ENCODE data around the gene NRARP.
"Not testable (repeated sequence)": the region's sequence is repeated elsewhere in the genome, so short reads cannot be mapped to it uniquely, and the experiment has no call there.

The NRARP gene, protein sequence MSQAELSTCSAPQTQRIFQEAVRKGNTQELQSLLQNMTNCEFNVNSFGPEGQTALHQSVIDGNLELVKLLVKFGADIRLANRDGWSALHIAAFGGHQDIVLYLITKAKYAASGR

GRCh38 chr9:137302118-137302448 lies at the start of gene NRARP:
TSS of gene NRARP (minus strand) at chr9:137302271. CDS start at chr9:137301928, 343 bp downstream.
- peak; percentile 77 for DNase-seq

GRCh38 chr9:137350696-137351584 lies 48.9 kb upstream of the NRARP start:
- DNase-seq: no peak

GRCh38 chr9:137349471-137350033 lies 47.5 kb upstream of the NRARP start:
- DNase-seq: no peak

GRCh38 chr9:137348769-137349470 lies 46.8 kb upstream of the NRARP start:
- DNase-seq: no peak

DNA sequence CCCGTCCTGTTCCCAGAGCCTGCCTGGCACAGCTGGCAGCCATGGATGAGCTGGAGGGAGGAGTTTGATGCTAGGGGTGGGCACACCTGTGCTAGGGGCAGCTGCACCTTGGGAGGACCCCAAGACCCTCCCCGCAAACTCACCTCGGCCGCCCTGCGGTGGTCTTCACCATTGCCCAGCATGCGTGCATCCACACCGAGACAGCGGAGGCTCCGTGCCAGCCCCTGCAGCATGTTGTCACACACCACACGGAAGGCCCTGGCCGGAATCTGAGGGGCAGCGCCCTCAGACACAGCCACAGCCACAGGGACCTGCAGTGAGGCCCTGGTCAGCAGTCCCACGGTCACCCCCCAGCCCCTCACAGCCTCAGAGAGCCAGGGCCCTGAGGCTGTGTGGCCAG lies 45.9 kb upstream of the NRARP start:
- DNase-seq: no peak

- no peak for DNase-seq
Observed at GRCh38 chr9:137342482-137342881, 40.4 kb upstream of the NRARP start.

GRCh38 chr9:137341227-137341626 lies 39.2 kb upstream of the NRARP start:
- no peak for DNase-seq

- not testable (repeated sequence) for DNase-seq
Observed at GRCh38 chr9:137339908-137340462, 37.9 kb upstream of the NRARP start.

DNA sequence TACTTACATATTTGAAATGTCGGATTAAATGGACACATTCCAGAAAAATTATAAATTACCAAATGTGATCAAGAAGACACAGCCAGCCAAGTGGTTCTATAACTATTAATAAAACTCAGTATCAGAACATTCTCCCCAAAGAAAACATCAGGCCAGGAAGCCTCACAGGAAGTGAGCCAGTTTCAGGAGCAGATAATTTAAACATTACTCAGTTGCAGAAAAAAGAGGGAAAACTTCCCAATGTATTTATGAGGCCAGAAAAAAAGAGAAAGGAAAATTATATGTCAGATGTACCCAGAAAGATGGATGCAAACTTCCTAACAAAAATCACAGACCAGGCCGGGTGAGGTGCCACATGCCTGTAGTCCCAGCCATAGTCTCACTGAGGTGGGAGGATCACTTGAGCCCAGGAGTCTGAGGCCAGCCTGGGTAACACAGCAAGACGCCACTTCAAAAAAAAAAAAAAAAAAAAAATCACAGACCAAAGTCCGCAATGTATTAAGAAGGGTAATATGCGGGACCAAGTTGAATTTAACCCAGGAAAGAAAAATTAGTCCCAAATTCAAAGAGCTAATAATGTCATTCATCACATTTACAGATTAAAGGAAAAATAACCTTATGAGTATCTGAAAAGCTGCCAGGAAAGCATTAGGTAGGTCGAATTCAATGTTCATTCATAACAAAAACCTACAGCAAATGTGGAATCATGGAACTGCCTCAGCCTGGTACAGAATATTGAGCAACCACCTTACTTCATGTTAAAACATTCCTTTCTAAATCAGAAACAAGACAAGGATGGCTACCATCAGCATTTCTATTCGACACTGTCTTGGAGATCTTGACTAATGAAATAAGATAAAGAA lies 37.2 kb upstream of the NRARP start:
- DNase-seq: peak; percentile 32

DNA sequence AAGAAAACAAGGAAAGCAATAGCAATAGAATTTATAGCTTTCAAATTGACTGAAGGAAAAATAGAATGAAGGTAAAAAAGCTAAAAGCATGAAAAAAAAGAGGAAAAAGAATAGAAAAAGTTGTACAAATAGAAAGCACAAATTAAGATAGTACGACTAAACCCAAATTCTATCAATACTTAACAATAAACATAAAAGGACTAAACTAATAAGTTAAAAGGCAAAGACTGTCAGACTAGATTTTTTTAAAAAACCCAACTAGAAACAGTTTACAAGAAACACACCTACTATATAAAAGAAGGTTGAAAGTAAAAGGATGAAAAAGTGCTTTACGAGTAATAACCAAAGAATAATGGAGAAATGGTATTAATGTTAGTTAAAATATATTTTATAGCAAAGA lies 34.7 kb upstream of the NRARP start:
- no peak for DNase-seq

DNA sequence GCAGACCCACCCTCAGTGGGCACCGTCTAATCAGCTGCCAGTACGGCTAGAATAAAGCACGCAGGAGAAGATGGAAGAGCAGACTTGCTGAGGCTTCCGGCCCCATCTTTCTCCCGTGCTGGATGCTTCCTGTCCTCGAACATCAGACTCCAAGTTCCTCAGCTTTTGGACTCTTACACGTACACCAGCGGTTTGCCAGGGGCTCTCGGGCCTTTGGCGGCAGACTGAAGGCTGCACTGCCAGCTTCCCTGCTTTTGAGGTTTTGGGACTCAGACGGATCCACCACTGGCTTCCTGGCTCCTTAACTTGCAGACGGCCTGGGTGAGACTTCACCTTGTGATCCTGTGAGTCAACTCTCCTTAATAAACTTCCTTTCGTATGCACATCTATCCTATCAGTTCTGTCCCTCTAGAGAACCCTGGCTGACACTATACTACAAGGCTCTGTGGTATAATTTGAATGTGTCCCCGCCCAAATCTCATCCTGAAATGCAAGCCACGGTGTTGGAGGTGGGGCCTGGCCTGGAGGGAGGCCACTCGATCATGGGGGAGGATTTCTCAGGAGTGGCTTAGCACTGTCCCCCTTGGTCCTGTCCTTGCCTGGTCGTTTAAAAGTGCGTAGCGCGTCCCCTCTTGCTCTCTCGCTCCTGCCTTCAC lies 31.1 kb upstream of the NRARP start:
- no peak for DNase-seq

DNA sequence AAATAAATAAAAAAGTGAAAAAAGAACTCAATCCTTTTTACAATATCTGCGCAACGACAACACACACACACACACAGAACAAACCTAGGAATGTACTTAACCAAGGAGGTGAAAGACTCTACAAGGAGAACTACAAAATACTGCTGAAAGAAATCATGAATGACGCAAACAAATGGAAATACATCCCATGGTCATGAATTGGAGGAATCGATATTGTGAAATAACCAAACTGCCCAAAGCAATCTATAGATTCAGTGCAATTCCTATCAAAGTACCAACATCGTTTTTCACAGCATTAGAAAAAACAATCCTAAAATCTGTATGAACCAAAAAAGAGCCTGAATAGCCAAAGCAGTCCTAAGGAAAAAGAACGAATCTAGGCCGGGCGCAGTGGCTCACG lies 29.9 kb upstream of the NRARP start:
- no peak for DNase-seq

GRCh38 chr9:137330689-137331088 lies 28.6 kb upstream of the NRARP start:
- no peak for DNase-seq

- not testable (repeated sequence) for DNase-seq
Observed at GRCh38 chr9:137329590-137329989, 27.5 kb upstream of the NRARP start.

- not testable (repeated sequence) for DNase-seq
Observed at GRCh38 chr9:137327641-137328550, 25.8 kb upstream of the NRARP start.

GRCh38 chr9:137326445-137327065 lies 24.5 kb upstream of the NRARP start:
- no peak for DNase-seq

- DNase-seq: no peak
Observed at GRCh38 chr9:137325799-137326198, 23.7 kb upstream of the NRARP start.

DNA sequence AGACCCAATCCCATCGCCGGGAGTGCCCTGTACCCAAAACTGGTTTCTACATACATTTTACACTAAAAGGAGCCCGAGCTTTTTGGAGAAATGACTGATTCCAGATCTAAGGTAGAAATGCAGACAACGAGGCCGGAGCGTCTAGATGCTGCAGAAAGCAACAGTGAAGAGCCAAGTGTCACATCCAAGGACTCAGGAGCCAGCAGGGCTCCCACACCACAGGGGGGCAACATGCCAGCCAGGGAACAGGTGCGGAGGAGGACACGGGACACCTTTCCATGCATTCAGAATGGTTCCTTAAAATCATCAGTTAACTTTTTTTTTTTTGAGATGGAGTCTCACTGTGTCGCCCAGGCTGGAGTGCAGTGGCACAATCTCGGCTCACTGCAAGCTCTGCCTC lies 23.1 kb upstream of the NRARP start:
- DNase-seq: no peak

DNA sequence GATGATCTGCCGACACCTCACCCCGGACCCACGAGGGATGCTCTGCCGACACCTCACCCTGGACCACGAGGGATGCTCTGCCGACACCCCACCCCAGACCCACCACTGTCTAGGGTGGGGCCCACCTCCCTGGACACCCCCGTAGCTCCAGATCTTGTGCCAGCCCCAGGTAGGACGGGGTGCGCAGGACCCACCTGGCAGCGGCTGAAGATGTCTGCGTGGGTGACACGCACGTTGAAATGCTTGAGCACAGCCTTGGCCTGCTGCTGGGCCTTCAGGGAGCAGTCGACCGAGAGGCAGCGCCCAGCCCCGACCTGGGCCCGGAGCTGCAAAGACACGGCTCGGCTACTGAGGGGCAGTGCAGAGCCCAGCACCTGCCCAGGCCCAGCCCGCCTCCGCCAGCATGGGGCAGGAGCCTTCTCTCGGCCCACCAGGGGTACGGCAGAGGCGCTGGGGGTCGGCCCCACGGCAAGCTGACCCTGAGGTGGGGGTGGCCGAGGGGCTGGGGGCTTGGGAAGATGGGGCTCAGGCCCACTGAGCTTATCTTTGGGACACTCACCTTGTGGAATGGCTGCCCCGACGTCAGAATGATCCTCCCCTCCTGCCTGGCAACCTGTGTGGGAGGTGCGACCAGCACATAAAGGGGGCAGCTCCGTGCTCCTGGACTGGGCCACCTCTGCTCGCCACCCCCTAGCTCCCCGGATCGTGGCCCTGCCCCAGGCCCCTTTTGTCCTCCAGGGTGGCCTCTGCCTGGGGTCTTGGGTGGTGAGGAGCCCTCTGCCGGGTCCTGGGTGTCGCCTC lies 21.7 kb upstream of the NRARP start:
- no peak for DNase-seq

Measured in EL (cell line).